ENCODE data around the gene VDR. TPM values are rescaled to one million over a fixed set of nuclear protein-coding genes. Genes with fewer than 3 reads are reported as not detected.
"Not testable (repeated sequence)": the region's sequence is repeated elsewhere in the genome, so short reads cannot be mapped to it uniquely, and the experiment has no call there.

VDR gene
- total RNA-seq, 1 experiment from 2014 or later, result 0.03 TPM

- H3K4me3 ChIP-seq (ENCODE audit: insufficient read depth, low read depth, low read length), result no peak overlapping the region
- no peak for DNase-seq
- H3K27me3 ChIP-seq (ENCODE audit: control insufficient read depth, insufficient read depth, low read length), result peaks cover 1% of the 10 kb centered on the region; the same call in 1 of the 2 replicates
- no peaks in the 10 kb centered on the region for H3K36me3 ChIP-seq (replicated peaks; ENCODE audit: control insufficient read depth, insufficient read depth, low read length)
Measured at GRCh38 chr12:47845081-47845480, 59.7 kb downstream of the VDR start.

- no peak for DNase-seq
- peaks cover 1% of the 10 kb centered on the region; the same call in 1 of the 2 replicates for H3K27me3 ChIP-seq (ENCODE audit: control insufficient read depth, insufficient read depth, low read length)
- no peaks in the 10 kb centered on the region for H3K36me3 ChIP-seq (replicated peaks; ENCODE audit: control insufficient read depth, insufficient read depth, low read length)
- H3K4me3 ChIP-seq (ENCODE audit: insufficient read depth, low read depth, low read length), result no peak overlapping the region
Measured at GRCh38 chr12:47844264-47845019, 60.4 kb downstream of the VDR start.

- H3K36me3 ChIP-seq (replicated peaks; ENCODE audit: control insufficient read depth, insufficient read depth, low read length), result no peaks in the 10 kb centered on the region
- peaks cover 1% of the 10 kb centered on the region; the same call in 1 of the 2 replicates for H3K27me3 ChIP-seq (ENCODE audit: control insufficient read depth, insufficient read depth, low read length)
Measured at GRCh38 chr12:47843226-47843980, 61.4 kb downstream of the VDR start.

GRCh38 chr12:47842543-47842942 is 62.3 kb downstream of the VDR start:
- H3K4me3 ChIP-seq (ENCODE audit: insufficient read depth, low read depth, low read length); DNase-seq; H3K36me3 ChIP-seq (replicated peaks; ENCODE audit: control insufficient read depth, insufficient read depth, low read length); H3K27me3 ChIP-seq (ENCODE audit: control insufficient read depth, insufficient read depth, low read length): not testable (repeated sequence)

More at GRCh38 chr12:47843226-47843980, 61.4 kb downstream of the VDR start:
- no peak for DNase-seq
- H3K4me3 ChIP-seq (ENCODE audit: insufficient read depth, low read depth, low read length), result no peak overlapping the region

- Histone ChIP-seq H3K27me3 (ENCODE audit: control insufficient read depth, insufficient read depth, low read length) (peaks cover 1% of the 10 kb centered on the region; the same call in 1 of the 2 replicates), H3K4me3 (ENCODE audit: insufficient read depth, low read depth, low read length) (no peak overlapping the region), H3K36me3 (replicated peaks; ENCODE audit: control insufficient read depth, insufficient read depth, low read length) (no peaks in the 10 kb centered on the region)
- no peak for DNase-seq
Measured at GRCh38 chr12:47841910-47842309, 62.9 kb downstream of the VDR start.

GRCh38 chr12:47841501-47841900 is 63.3 kb downstream of the VDR start:
- Histone ChIP-seq H3K36me3 (replicated peaks; ENCODE audit: control insufficient read depth, insufficient read depth, low read length) (no peaks in the 10 kb centered on the region), H3K27me3 (ENCODE audit: control insufficient read depth, insufficient read depth, low read length) (peaks cover 1% of the 10 kb centered on the region; the same call in 1 of the 2 replicates), H3K4me3 (ENCODE audit: insufficient read depth, low read depth, low read length) (no peak overlapping the region)
- DNase-seq, result no peak

GRCh38 chr12:47840571-47840970 is 64.2 kb downstream of the VDR start:
- no peaks in the 10 kb centered on the region; the same call in 1 of the 2 replicates for H3K27me3 ChIP-seq (ENCODE audit: control insufficient read depth, insufficient read depth, low read length)
- H3K4me3 ChIP-seq (ENCODE audit: insufficient read depth, low read depth, low read length), result no peak overlapping the region
- DNase-seq, result no peak
- H3K36me3 ChIP-seq (replicated peaks; ENCODE audit: control insufficient read depth, insufficient read depth, low read length), result no peaks in the 10 kb centered on the region

- Histone ChIP-seq H3K36me3 (replicated peaks; ENCODE audit: control insufficient read depth, insufficient read depth, low read length) (no peaks in the 10 kb centered on the region), H3K4me3 (ENCODE audit: insufficient read depth, low read depth, low read length) (no peak overlapping the region), H3K27me3 (ENCODE audit: control insufficient read depth, insufficient read depth, low read length) (no peaks in the 10 kb centered on the region; the same call in 1 of the 2 replicates)
- no peak for DNase-seq
Measured at GRCh38 chr12:47839214-47839876, 65.4 kb downstream of the VDR start.

- DNase-seq, result peak; percentile 85
- Histone ChIP-seq H3K27me3 (ENCODE audit: control insufficient read depth, insufficient read depth, low read length) (no peaks in the 10 kb centered on the region; the same call in 1 of the 2 replicates), H3K4me3 (ENCODE audit: insufficient read depth, low read depth, low read length) (no peak overlapping the region), H3K36me3 (replicated peaks; ENCODE audit: control insufficient read depth, insufficient read depth, low read length) (no peaks in the 10 kb centered on the region)
Measured at GRCh38 chr12:47838286-47838931, 66.4 kb downstream of the VDR start.

GRCh38 chr12:47837190-47838171 is 67.3 kb downstream of the VDR start:
- Histone ChIP-seq H3K36me3 (replicated peaks; ENCODE audit: control insufficient read depth, insufficient read depth, low read length) (no peaks in the 10 kb centered on the region), H3K27me3 (ENCODE audit: control insufficient read depth, insufficient read depth, low read length) (no peaks in the 10 kb centered on the region), H3K4me3 (ENCODE audit: insufficient read depth, low read depth, low read length) (no peak overlapping the region)
- peak; percentile 85 for DNase-seq

- DNase-seq, result no peak
- Histone ChIP-seq H3K27me3 (ENCODE audit: control insufficient read depth, insufficient read depth, low read length) (no peaks in the 10 kb centered on the region), H3K4me3 (ENCODE audit: insufficient read depth, low read depth, low read length) (no peak overlapping the region), H3K36me3 (replicated peaks; ENCODE audit: control insufficient read depth, insufficient read depth, low read length) (no peaks in the 10 kb centered on the region)
Measured at GRCh38 chr12:47835831-47836155, 69.0 kb downstream of the VDR start.

GRCh38 chr12:47835006-47835830 is 69.6 kb downstream of the VDR start:
- no peak for DNase-seq
- Histone ChIP-seq H3K4me3 (ENCODE audit: insufficient read depth, low read depth, low read length) (no peak overlapping the region), H3K36me3 (replicated peaks; ENCODE audit: control insufficient read depth, insufficient read depth, low read length) (no peaks in the 10 kb centered on the region), H3K27me3 (ENCODE audit: control insufficient read depth, insufficient read depth, low read length) (no peaks in the 10 kb centered on the region)

Measured in H7 (cell line).